H1 (cell line): ENCODE measurements around the gene RAB11FIP3. TPM values are rescaled to one million over a fixed set of nuclear protein-coding genes. Genes with fewer than 3 reads are reported as not detected.
A peak's percentile ranks its signal among the peaks of the same experiment; 100 is the strongest.

ENCODE experiments used
- CTCF ChIA-PET: fragments of 300-600 bp; sonication (Branson Sonifier 250); formaldehyde crosslinking; loops from one replicate; lab custom pipeline; 2021; ENCODE audit not compliant: partially characterized antibody; lab: Charles Lee
- POLR2A ChIA-PET: fragments of 300-600 bp; sonication (Branson Sonifier 250); formaldehyde crosslinking; loops from one replicate; lab custom pipeline; 2021; ENCODE audit warnings: inconsistent platforms; ENCODE audit not compliant: partially characterized antibody; lab: Charles Lee
- DNase-seq, 2 experiments: peaks; one replicate each; pipeline versions ENCODE4 v3.0.0 to v3.0.0-alpha.2; 2010 to 2022; ENCODE audit warnings: low spot score in 2 of 2, low read depth in 1 of 2, mixed read lengths in 1 of 2
- FAIRE-seq: peaks from 2 replicates; lab custom pipeline; 2011; peaks lifted over from hg19 to GRCh38; lab: Jason Lieb, UNC
- H2AFZ ChIP-seq: 2 replicates; pipeline ENCODE4 v1.8.1; 2012; ENCODE audit warnings: low read length, inconsistent platforms
- H2AK5ac ChIP-seq: 2 replicates; pipeline ENCODE4 v1.6.1; 2013; ENCODE audit warnings: low read depth, low read length
- H2BK120ac ChIP-seq: replicated peaks from 2 replicates; pipeline ENCODE3; 2013; ENCODE audit warnings: low read depth, low read length, inconsistent platforms
- H2BK12ac ChIP-seq: 2 replicates; pipeline ENCODE4 v1.6.1; 2013; ENCODE audit warnings: low read depth, low read length
- H2BK15ac ChIP-seq: 2 replicates; pipeline ENCODE4 v1.6.1; 2013; ENCODE audit warnings: low read length
- H2BK20ac ChIP-seq: 2 replicates; pipeline ENCODE4 v1.6.1; 2013; ENCODE audit warnings: low read length
- H2BK5ac ChIP-seq: 2 replicates; pipeline ENCODE4 v1.6.1; 2013; ENCODE audit warnings: low read depth, low read length
- H3K14ac ChIP-seq: 2 replicates; pipeline ENCODE4 v1.6.1; 2013; ENCODE audit warnings: inconsistent platforms; ENCODE audit not compliant: insufficient read length
- H3K18ac ChIP-seq: 2 replicates; pipeline ENCODE4 v1.6.1; 2013; ENCODE audit warnings: low read length; ENCODE audit errors: extremely low read depth
- H3K23ac ChIP-seq: 2 replicates; pipeline ENCODE4 v1.6.1; 2013; ENCODE audit warnings: inconsistent platforms; ENCODE audit not compliant: insufficient read length
- H3K23me2 ChIP-seq: 2 replicates; pipeline ENCODE4 v1.6.1; 2013; ENCODE audit warnings: low read depth, low read length
- H3K27ac ChIP-seq: 2 replicates; pipeline ENCODE4 v1.6.1; 2011; ENCODE audit warnings: low read depth, low read length, inconsistent platforms
- H3K27me3 ChIP-seq, 4 experiments: replicated peaks in 1 of 4; 1 replicate in 1 of 4; 2 replicates in 3 of 4; pipeline versions ENCODE4 v1.6.1 to v1.8.1; 2011 to 2013; ENCODE audit warnings: low read length in 3 of 4, mild to moderate bottlenecking in 3 of 4, inconsistent platforms in 2 of 4, mixed read lengths in 2 of 4, moderate library complexity in 1 of 4; ENCODE audit not compliant: control insufficient read depth in 3 of 4, insufficient read depth in 3 of 4; ENCODE audit errors: extremely low read depth in 1 of 4
- H3K36me3 ChIP-seq, 4 experiments: 2 replicates each; pipeline versions ENCODE4 v1.6.1 to v1.8.1; 2011 to 2013; ENCODE audit warnings: mild to moderate bottlenecking in 4 of 4, low read length in 3 of 4, moderate library complexity in 2 of 4, control low read depth in 1 of 4, inconsistent platforms in 1 of 4; ENCODE audit not compliant: insufficient read depth in 4 of 4, control insufficient read depth in 2 of 4
- H3K4ac ChIP-seq: replicated peaks from 2 replicates; pipeline ENCODE3; 2013; ENCODE audit warnings: low read length, low read depth, mixed read lengths, inconsistent platforms; ENCODE audit not compliant: insufficient read length
- H3K4me1 ChIP-seq, 4 experiments: replicated peaks in 1 of 4; 1 replicate in 1 of 4; 2 replicates in 3 of 4; pipeline versions ENCODE4 v1.6.1 to v1.8.1; 2011 to 2013; ENCODE audit warnings: low read length in 3 of 4, inconsistent platforms in 2 of 4, mixed read lengths in 1 of 4; ENCODE audit not compliant: insufficient read depth in 4 of 4, control insufficient read depth in 3 of 4
- H3K4me2 ChIP-seq, 2 experiments: 2 replicates each; pipeline versions ENCODE4 v1.6.1 to v1.8.1; 2011 to 2013; ENCODE audit warnings: low read depth in 2 of 2, low read length in 2 of 2, control low read depth in 1 of 2, inconsistent platforms in 1 of 2, mild to moderate bottlenecking in 1 of 2; ENCODE audit not compliant: insufficient read depth in 1 of 2
- H3K4me3 ChIP-seq, 4 experiments: fragments of 200-600, 300-600 bp in 1 of 4; sonication (generic), shearing (Covaris generic), sonication (Bioruptor Twin) in 1 of 4; 2 replicates each; pipeline versions ENCODE4 v1.5.1 to v1.8.1; 2011 to 2016; ENCODE audit warnings: low read length in 4 of 4, low read depth in 3 of 4, control low read depth in 2 of 4, inconsistent platforms in 2 of 4, mild to moderate bottlenecking in 2 of 4, mixed read lengths in 1 of 4, moderate library complexity in 1 of 4; ENCODE audit not compliant: insufficient read depth in 2 of 4; ENCODE audit errors: extremely low read depth in 1 of 4
- H3K56ac ChIP-seq: replicated peaks from 2 replicates; pipeline ENCODE3; 2013; ENCODE audit warnings: low read depth, mild to moderate bottlenecking, mixed read lengths, low read length, inconsistent platforms; ENCODE audit not compliant: insufficient read length
- H3K79me1 ChIP-seq: 2 replicates; pipeline ENCODE4 v1.6.1; 2013; ENCODE audit warnings: low read depth, low read length, control low read depth
- H3K79me2 ChIP-seq, 2 experiments: 2 replicates each; pipeline versions ENCODE4 v1.6.1 to v1.8.1; 2012 to 2013; ENCODE audit warnings: low read length in 2 of 2, mild to moderate bottlenecking in 2 of 2, inconsistent platforms in 1 of 2; ENCODE audit not compliant: insufficient read depth in 2 of 2, control insufficient read depth in 1 of 2
- H3K9ac ChIP-seq, 4 experiments: replicated peaks in 1 of 4; 1 replicate in 1 of 4; 2 replicates in 3 of 4; pipeline versions ENCODE4 v1.6.1 to v1.8.1; 2011 to 2013; ENCODE audit warnings: low read depth in 3 of 4, low read length in 3 of 4, control low read depth in 2 of 4, mild to moderate bottlenecking in 2 of 4, moderate library complexity in 2 of 4, inconsistent platforms in 1 of 4; ENCODE audit errors: extremely low read depth in 1 of 4
- H3K9me3 ChIP-seq, 2 experiments: 2 replicates each; pipeline versions ENCODE4 v1.6.1 to v1.8.1; 2012 to 2013; ENCODE audit warnings: mild to moderate bottlenecking in 2 of 2, moderate library complexity in 2 of 2, control low read depth in 1 of 2, inconsistent platforms in 1 of 2, low read depth in 1 of 2, low read length in 1 of 2, mixed read lengths in 1 of 2; ENCODE audit not compliant: insufficient read depth in 2 of 2
- H4K20me1 ChIP-seq, 2 experiments: replicated peaks in 1 of 2; 2 replicates each; pipeline versions ENCODE3 to v1.8.1; 2011 to 2013; ENCODE audit warnings: inconsistent platforms in 2 of 2, low read length in 2 of 2, mild to moderate bottlenecking in 1 of 2; ENCODE audit not compliant: insufficient read depth in 2 of 2, control insufficient read depth in 1 of 2
- H4K5ac ChIP-seq: 2 replicates; pipeline ENCODE4 v1.6.1; 2013; ENCODE audit warnings: low read length, low read depth, mixed read lengths, inconsistent platforms; ENCODE audit not compliant: insufficient read length
- H4K8ac ChIP-seq: 2 replicates; pipeline ENCODE4 v1.8.0; 2013; ENCODE audit warnings: mild to moderate bottlenecking, moderate library complexity, low read length, inconsistent platforms; ENCODE audit not compliant: insufficient read depth; ENCODE audit errors: extremely low read depth
- H4K91ac ChIP-seq: replicated peaks from 2 replicates; pipeline ENCODE3; 2013; ENCODE audit warnings: low read length, mixed read lengths, inconsistent platforms; ENCODE audit not compliant: insufficient read length
- CHD1 ChIP-seq: IDR thresholded peaks from 2 replicates; pipeline ENCODE4 v1.6.1; 2012; ENCODE audit warnings: low read depth, low read length, improper control_type of control experiment
- JUN ChIP-seq: IDR thresholded peaks from 2 replicates; pipeline ENCODE4 v1.6.1; 2011; ENCODE audit warnings: low read depth, mild to moderate bottlenecking, improper control_type of control experiment, low read length
- RAD21 ChIP-seq, 2 experiments: IDR thresholded peaks in 1 of 2; conservative IDR thresholded peaks in 1 of 2; 2 replicates each; pipeline ENCODE4 v1.6.1; 2011; ENCODE audit warnings: low read depth in 2 of 2, low read length in 2 of 2, improper control_type of control experiment in 1 of 2, inconsistent platforms in 1 of 2, mild to moderate bottlenecking in 1 of 2, moderate library complexity in 1 of 2
- SP4 ChIP-seq: IDR thresholded peaks from 2 replicates; pipeline ENCODE4 v1.6.1; 2012; ENCODE audit warnings: low read length, inconsistent platforms
- USF2 ChIP-seq: IDR thresholded peaks from 2 replicates; pipeline ENCODE4 v1.6.1; 2011; ENCODE audit warnings: low read length, improper control_type of control experiment
- WGBS, 2 experiments: shearing (Covaris generic) in 1 of 2; methylation state at CpG; one replicate each; pipeline versions ENCODE4 v1.1.6 to v1.1.7; 2013 to 2015; ENCODE audit warnings: low lambda C conversion rate in 2 of 2, mixed read lengths in 2 of 2, inconsistent platforms in 1 of 2, low coverage in 1 of 2, missing lambda C conversion rate in 1 of 2; ENCODE audit not compliant: insufficient replicate concordance in 2 of 2, insufficient coverage in 1 of 2, insufficient read length in 1 of 2; ENCODE audit errors: extremely low coverage in 1 of 2, missing lambda C conversion rate in 1 of 2; 5-methylcytosine and 5-hydroxymethylcytosine counted together
- polyA plus RNA-seq, 7 experiments: library from polyadenylated mRNA; depleted of rRNA in 3 of 7; stranded (reverse) in 5 of 7; unstranded in 2 of 7; fragments of >200 nt in 5 of 7; fragments of 200-250 nt in 2 of 7; gene quantifications; 1 replicate in 5 of 7; 2 replicates in 1 of 7; 4 replicates in 1 of 7; pipeline versions ENCODE4 v1.2.1 to v1.2.3, GENCODE V29; 2011 to 2013; ENCODE audit warnings: missing spikeins in 2 of 7, mixed read lengths in 2 of 7
- total RNA-seq: library from RNA; stranded (reverse); fragmentation: NEBNext Ultra II Directional; extraction: Animal tissue kit (Norgen Biotek cat#: 25700); gene quantifications from 2 replicates; pipeline ENCODE4 v1.2.1, GENCODE V29; 2021
- TF ChIP-seq, protein P1 (sequence below): IDR thresholded peaks from 2 replicates; pipeline ENCODE4 v1.6.1; 2012; ENCODE audit warnings: inconsistent platforms

The RAB11FIP3 gene
- total and polyA plus RNA-seq, 2 of the 8 experiments (the other 6 are each of a cell fraction or from before 2014, with no cell fraction given), result 9.3 to 35.2 TPM

GRCh38 chr16:497258-497657 lies 71.8 kb downstream of the RAB11FIP3 start:
- H3K36me3 ChIP-seq, result no peaks in the 10 kb centered on the region
- FAIRE-seq, result no peak

More at GRCh38 chr16:497258-497657, 71.8 kb downstream of the RAB11FIP3 start:
- Histone ChIP-seq H3K56ac (no peak overlapping the region), H3K18ac (no peak overlapping the region), H3K27me3 (no peaks in the 10 kb centered on the region), H3K23me2 (no peaks in the 10 kb centered on the region), H2BK5ac (no peak overlapping the region), H4K8ac (peak overlapping the region; percentile 86; the same call in 1 of the 2 replicates), H2AK5ac (no peak overlapping the region), H3K9ac (no peak overlapping the region), H3K79me1 (no peaks in the 10 kb centered on the region), H3K23ac (no peak overlapping the region), H2BK12ac (no peak overlapping the region), H2BK15ac (no peak overlapping the region), H3K79me2 (no peaks in the 10 kb centered on the region), H4K91ac (no peak overlapping the region), H3K27ac (no peak overlapping the region), H2AFZ (no peak overlapping the region), H2BK20ac (no peak overlapping the region), H4K20me1 (peaks cover 0 to 3% of the 10 kb centered on the region in 2 experiments), H3K4ac (no peak overlapping the region), H2BK120ac (no peak overlapping the region), H3K4me3 (no peak overlapping the region), H3K4me2 (no peak overlapping the region), H3K9me3 (no peaks in the 10 kb centered on the region), H3K4me1 (no peaks in the 10 kb centered on the region; a peak in 1 of 7 replicates), H3K14ac (no peak overlapping the region), H4K5ac (no peak overlapping the region)
- WGBS, 2 experiments, result 89% methylated on average over 11 of the region's 11 CpGs; no CpG with 5 or more reads in 1 of the 2 experiments
- CTCF ChIA-PET, result interaction anchor here (0.6 to 3.7 kb wide), 7 partner anchors 10 to 110 kb away, joined by 3 to 19 read pairs (median 4); no protein-coding TSS in a partner anchor
- POLR2A ChIA-PET, result interaction anchor here (0.8 to 2.1 kb wide), 2 partner anchors 13 to 40 kb away, joined by 3 to 8 read pairs; no protein-coding TSS in a partner anchor
- no peak for DNase-seq
- no peak for TF ChIP-seq RAD21 (IDR thresholded peaks at IDR 0.05 in 1 of 2, conservative IDR thresholded peaks at IDR 0.05 in 1 of 2; ENCODE audit: low read depth in 2 of 2, low read length in 2 of 2)
- TF ChIP-seq, protein P1, sequence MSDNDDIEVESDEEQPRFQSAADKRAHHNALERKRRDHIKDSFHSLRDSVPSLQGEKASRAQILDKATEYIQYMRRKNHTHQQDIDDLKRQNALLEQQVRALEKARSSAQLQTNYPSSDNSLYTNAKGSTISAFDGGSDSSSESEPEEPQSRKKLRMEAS, result no peak
- TF ChIP-seq USF2, result no peak
- no peak for TF ChIP-seq JUN
- no peak for TF ChIP-seq CHD1
- no peak for TF ChIP-seq SP4
- TF ChIP-seq, all 59 proteins: peak for 0
